ENCODE results near the gene PLPP1. TPM values are rescaled to one million over a fixed set of nuclear protein-coding genes. Genes with fewer than 3 reads are reported as not detected.
A peak's percentile ranks its signal among the peaks of the same experiment; 100 is the strongest.

PLPP1 gene
- polyA plus RNA-seq, 1 of the 3 experiments (the other 2 are of a cell fraction) = 32.8 TPM

GRCh38 chr5:55440188-55440646, 94.5 kb downstream of the PLPP1 start:
- no peaks in the 10 kb centered on the region for H4K20me1 ChIP-seq (ENCODE audit: insufficient read depth)
- WGBS (ENCODE audit: low lambda C conversion rate) = 51% methylated on average over 6 of the region's 6 CpGs
- peak overlapping the region; percentile 46 to 77 for H3K27ac ChIP-seq (ENCODE audit: low read depth in 2 of 2, low read length in 1 of 2)
- H2AFZ ChIP-seq (ENCODE audit: low read depth) = peak overlapping the region; percentile 32; the same call in 1 of the 2 replicates
- H3K9me2 ChIP-seq = no peaks in the 10 kb centered on the region
- peaks cover 31 to 32% of the 10 kb centered on the region in 2 experiments for H3K4me1 ChIP-seq (ENCODE audit: control insufficient read depth in 1 of 2, insufficient read depth in 2 of 2, low read depth in 1 of 2, low read length in 1 of 2)
- no peaks in the 10 kb centered on the region; the same call in 1 of the 2 replicates for H3K79me2 ChIP-seq (ENCODE audit: insufficient read depth)
- ChIA-PET POLR2A (no interaction called here), CTCF (interaction anchor here (1.4 kb wide), 1 partner anchor 16 kb away, joined by 3 read pairs; no protein-coding TSS in a partner anchor)
- H3K4me3 ChIP-seq (ENCODE audit: low read depth in 2 of 2, low read length in 1 of 2) = no peak overlapping the region
- TF ChIP-seq FOXJ3 (CRISPR knock-in tag; IDR thresholded peaks at IDR 0.05) = no peak
- no peak for TF ChIP-seq SMC3 (IDR thresholded peaks at IDR 0.05; ENCODE audit: low read depth, low read length)
- TF ChIP-seq, protein P1, sequence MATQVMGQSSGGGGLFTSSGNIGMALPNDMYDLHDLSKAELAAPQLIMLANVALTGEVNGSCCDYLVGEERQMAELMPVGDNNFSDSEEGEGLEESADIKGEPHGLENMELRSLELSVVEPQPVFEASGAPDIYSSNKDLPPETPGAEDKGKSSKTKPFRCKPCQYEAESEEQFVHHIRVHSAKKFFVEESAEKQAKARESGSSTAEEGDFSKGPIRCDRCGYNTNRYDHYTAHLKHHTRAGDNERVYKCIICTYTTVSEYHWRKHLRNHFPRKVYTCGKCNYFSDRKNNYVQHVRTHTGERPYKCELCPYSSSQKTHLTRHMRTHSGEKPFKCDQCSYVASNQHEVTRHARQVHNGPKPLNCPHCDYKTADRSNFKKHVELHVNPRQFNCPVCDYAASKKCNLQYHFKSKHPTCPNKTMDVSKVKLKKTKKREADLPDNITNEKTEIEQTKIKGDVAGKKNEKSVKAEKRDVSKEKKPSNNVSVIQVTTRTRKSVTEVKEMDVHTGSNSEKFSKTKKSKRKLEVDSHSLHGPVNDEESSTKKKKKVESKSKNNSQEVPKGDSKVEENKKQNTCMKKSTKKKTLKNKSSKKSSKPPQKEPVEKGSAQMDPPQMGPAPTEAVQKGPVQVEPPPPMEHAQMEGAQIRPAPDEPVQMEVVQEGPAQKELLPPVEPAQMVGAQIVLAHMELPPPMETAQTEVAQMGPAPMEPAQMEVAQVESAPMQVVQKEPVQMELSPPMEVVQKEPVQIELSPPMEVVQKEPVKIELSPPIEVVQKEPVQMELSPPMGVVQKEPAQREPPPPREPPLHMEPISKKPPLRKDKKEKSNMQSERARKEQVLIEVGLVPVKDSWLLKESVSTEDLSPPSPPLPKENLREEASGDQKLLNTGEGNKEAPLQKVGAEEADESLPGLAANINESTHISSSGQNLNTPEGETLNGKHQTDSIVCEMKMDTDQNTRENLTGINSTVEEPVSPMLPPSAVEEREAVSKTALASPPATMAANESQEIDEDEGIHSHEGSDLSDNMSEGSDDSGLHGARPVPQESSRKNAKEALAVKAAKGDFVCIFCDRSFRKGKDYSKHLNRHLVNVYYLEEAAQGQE (IDR thresholded peaks at IDR 0.05; ENCODE audit: low read depth, low read length) = no peak
- no peak for TF ChIP-seq YY1 (IDR thresholded peaks at IDR 0.05; ENCODE audit: low read depth)
- H3K9ac ChIP-seq = no peak overlapping the region; the same call in 1 of the 2 replicates
- H3F3A ChIP-seq (replicated peaks; ENCODE audit: insufficient read depth) = peaks cover 27% of the 10 kb centered on the region
- H3K4me2 ChIP-seq = no peak overlapping the region
- H3K36me3 ChIP-seq (replicated peaks in 1 of 2; ENCODE audit: control insufficient read depth in 1 of 2, insufficient read depth in 2 of 2, low read length in 1 of 2) = peaks cover 0 to 3% of the 10 kb centered on the region in 2 experiments
- no peaks in the 10 kb centered on the region for H3K9me3 ChIP-seq
- no peaks in the 10 kb centered on the region for H3K27me3 ChIP-seq (ENCODE audit: insufficient read depth)
- DNase-seq = peak; percentile 30

DNA sequence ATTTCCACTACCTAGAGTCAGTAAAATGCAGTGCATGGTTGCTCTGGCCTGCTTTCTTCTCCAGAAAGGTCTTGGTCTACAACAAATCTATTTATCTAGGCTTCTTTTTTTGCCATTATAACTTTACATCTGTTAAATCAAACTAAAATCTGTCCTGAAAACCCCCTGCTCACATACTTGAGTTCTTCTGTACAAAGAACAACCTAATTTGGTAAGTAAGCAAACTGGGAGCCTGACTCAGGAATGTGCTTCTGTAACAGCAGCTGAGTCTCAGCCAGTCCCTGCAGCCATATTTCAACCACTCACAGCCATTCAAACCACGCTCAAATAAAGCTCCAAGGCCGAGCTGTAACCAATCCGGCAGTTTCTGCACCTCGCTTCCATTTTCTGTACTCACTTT, 95.8 kb downstream of the PLPP1 start:
- 0 out of 2 replicates have a peak, but pooled peaks cover 6% of the 10 kb centered on the region for H3K79me2 ChIP-seq (ENCODE audit: insufficient read depth)
- H3K27me3 ChIP-seq (ENCODE audit: insufficient read depth) = no peaks in the 10 kb centered on the region
- ChIA-PET CTCF (interaction anchor here (1.4 kb wide), 1 partner anchor 17 kb away, joined by 3 read pairs; no protein-coding TSS in a partner anchor), POLR2A (no interaction called here)
- no peak overlapping the region for H3K4me3 ChIP-seq (ENCODE audit: low read depth in 2 of 2, low read length in 1 of 2)
- no peak overlapping the region for H3K4me2 ChIP-seq
- H3F3A ChIP-seq (replicated peaks; ENCODE audit: insufficient read depth) = peaks cover 32% of the 10 kb centered on the region
- no peaks in the 10 kb centered on the region for H3K9me3 ChIP-seq
- WGBS (ENCODE audit: low lambda C conversion rate) = 93% methylated on average over 4 of the region's 4 CpGs
- DNase-seq = no peak
- H3K4me1 ChIP-seq (ENCODE audit: control insufficient read depth in 1 of 2, insufficient read depth in 2 of 2, low read depth in 1 of 2, low read length in 1 of 2) = peaks cover 31 to 32% of the 10 kb centered on the region in 2 experiments
- H3K9ac ChIP-seq = no peak overlapping the region
- peak overlapping the region; percentile 77 to 78 for H3K27ac ChIP-seq (ENCODE audit: low read depth in 2 of 2, low read length in 1 of 2)
- H2AFZ ChIP-seq (ENCODE audit: low read depth) = no peak overlapping the region
- no peaks in the 10 kb centered on the region for H4K20me1 ChIP-seq (ENCODE audit: insufficient read depth)
- TF ChIP-seq RXRA (IDR thresholded peaks at IDR 0.05; ENCODE audit: borderline replicate concordance, low read depth) (no peak), SIN3A (IDR thresholded peaks at IDR 0.05; ENCODE audit: borderline replicate concordance, low read depth, low read length) (no peak), GATA2 (CRISPR knock-in tag; IDR thresholded peaks at IDR 0.05) (no peak), NFIC (IDR thresholded peaks at IDR 0.05; ENCODE audit: borderline replicate concordance) (no peak), CHD2 (IDR thresholded peaks at IDR 0.05; ENCODE audit: low read length, partially characterized antibody) (no peak)
- peaks cover 0 to 7% of the 10 kb centered on the region in 2 experiments for H3K36me3 ChIP-seq (replicated peaks in 1 of 2; ENCODE audit: control insufficient read depth in 1 of 2, insufficient read depth in 2 of 2, low read length in 1 of 2)
- H3K9me2 ChIP-seq = no peaks in the 10 kb centered on the region

Data from SK-N-SH (cell line).